Measurements from ENCODE around the gene PEDS1.
"Not testable (repeated sequence)": the region's sequence is repeated elsewhere in the genome, so short reads cannot be mapped to it uniquely, and the experiment has no call there.

The PEDS1 gene

DNA sequence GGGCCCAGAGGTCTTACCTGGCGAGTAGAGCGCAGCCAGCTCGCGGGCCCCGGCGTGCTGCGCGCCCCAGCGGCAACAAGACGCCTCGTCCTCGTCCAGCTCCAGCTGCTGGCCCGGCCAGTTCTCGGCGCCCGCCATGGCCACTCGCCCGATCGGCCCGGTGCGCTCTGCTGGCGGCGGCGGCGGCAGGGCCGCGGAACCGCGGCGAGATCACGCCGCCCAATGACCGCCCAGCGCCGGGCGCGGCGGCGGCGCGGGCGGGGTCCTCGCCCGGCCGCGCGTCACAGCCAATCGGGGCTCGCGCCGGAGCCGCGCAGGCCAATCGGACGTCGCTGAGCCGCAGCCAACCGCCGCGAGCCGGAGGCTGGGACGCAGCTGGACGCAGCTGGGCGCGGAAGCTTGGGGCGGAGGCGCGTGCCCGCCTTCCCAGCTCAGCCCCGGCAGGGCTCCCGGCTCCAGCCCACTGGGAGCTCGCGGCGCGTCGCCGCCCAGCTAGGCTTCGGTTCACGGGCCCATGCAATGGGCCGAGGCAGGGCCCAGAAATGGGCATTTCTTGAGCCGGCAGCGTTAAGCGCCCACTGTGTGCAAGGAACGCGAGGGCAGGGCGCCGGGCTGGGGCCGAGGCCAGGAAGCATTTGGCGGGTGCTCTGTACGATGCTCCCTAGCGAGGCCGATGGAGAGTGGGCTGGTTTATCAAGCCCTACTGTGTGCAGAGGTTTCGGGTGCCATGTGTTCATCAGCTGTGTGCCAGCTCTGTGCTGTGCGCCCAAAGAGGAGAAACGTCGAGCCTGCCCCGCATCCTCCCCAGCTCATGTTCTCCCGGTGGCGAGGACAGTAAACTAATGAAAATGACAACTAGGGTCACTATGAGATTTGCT lies at the start of gene PEDS1:
Gene PEDS1 (minus strand): TSS at position 224 of the 878 bp plus-strand sequence. CDS start 86 bp downstream, at position 138.
- peak; percentile 85 for DNase-seq

DNA sequence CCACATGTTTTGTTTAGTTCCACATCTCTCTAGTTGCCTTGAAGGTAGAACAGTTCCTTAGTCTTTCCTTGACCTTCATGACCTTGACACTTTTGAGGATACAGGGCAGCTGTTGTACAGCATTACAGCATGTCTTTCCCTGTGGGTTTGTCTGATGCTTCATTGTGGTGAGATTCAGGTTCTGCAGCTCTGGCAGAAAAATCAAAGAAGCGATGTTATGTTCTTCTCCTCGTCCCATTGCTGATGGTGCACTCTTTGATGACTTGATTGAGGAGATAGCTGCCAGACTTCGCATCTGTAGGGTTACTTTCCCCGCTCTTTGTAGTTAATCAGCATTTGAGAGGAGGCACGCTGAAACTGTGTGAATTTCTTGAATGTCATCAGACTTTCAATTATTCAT lies 49.2 kb upstream of the PEDS1 start:
- DNase-seq, result no peak

DNA sequence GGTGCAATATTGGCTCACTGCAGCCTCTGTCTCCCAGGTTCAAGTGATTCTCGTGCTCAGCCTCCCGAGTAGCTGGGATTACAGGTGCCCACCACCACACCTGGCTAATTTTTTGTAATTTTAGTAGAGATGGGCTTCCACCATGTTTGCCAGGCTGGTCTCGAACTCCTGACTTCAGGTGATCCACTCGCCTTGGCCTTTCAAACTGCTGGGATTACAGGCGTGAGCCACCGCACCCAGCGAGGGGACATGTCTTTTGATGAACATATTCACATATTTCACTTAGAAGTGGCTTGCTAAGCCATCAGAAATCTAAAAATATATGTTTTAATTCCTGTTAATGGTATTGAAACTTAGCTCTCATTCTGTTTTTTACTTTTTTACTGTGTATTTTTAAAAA lies 48.2 kb upstream of the PEDS1 start:
- DNase-seq, result not testable (repeated sequence)

DNA sequence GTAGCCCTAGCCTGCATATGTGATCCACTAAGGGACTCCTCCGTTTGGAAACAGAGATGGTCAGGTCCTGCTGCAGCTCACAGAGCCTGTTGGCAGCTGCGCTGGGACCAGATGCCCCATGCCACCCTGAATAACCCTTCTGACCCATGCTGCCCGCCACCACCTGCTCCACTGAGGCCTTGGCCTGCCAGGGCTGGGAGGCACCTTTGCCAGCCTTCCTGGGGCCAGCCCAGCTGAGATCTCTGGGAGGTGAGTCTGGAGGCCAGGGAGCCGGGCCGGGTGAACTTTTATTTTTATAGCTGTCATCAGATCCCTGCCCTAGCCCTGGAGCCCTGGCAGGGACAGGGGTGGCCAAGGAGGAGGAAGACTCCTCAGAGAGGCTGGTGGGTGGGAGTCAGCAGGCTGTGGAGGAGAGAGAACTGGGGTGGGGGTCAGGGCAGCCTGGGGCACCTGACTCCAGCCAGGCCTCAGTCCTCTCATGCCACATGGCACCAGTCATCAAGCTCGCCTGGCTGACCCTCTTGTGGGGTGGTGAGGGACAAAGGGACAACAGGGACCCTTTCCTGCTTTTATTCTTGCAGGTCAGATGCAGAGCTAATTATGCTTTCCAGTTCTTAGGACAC lies 47.1 kb upstream of the PEDS1 start:
- no peak for DNase-seq

DNA sequence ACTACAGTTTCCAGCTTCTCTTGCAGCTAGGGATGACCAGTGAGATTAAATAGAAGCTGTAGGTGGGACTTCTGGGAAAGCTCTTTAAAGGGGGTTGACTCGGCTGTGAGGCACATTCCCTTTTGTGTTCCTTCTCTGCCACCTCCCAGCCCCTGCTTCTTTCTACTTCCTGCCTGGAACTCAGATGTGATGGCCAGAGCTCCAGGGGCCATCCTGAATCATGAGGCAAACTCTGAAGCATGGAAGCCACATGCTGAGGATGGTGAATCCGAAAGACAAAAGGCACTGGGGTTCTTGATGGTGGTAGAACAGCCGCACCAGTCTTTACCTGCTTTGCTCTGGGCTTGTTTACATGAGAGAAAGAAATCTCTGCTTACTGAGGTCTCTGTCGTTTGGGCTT lies 46.2 kb upstream of the PEDS1 start:
- DNase-seq, result no peak

DNA sequence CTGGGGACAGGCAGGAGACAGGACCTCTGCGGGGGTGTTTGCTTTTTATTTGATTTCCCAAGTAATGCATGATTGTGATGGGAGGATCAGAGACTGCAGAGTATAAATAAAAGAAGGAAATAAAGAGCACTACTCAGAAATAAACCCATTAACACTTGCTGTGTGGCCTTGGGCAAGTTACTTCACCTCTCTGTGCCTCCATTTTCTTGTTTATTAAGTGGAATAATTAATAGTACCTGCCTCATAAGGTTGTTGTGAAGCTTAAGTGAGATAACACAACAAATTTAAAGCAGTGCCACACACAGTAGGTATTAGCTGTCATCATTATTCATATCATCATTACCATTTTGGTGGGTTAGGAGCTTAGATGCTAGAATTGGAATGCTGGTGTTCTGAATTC lies 45.2 kb upstream of the PEDS1 start:
- DNase-seq, result no peak

DNA sequence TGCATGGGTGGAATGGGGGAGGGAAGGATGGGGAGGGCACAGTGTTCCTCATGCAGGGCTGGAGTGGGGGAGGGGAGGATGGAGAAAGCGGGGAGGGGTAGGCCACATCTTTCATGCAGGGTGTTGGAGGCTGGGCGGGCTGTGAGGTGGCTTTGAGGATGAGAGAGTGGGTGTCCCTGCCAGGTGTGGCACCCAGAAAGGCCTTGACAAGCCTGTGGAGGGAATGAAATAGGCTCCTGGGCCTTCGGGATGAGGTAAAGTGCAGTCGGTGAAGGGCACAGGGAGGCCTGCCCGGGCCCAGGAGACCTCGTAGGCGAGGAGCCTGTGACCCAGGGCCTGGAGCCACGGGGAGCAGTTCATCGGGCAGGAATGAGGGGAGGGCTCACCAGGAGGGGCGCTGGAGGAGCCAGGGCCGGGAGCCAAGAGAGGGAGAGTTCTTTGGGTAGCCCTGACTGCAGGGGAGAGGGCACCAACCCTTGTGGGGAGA lies 44.7 kb upstream of the PEDS1 start:
- DNase-seq, result no peak

DNA sequence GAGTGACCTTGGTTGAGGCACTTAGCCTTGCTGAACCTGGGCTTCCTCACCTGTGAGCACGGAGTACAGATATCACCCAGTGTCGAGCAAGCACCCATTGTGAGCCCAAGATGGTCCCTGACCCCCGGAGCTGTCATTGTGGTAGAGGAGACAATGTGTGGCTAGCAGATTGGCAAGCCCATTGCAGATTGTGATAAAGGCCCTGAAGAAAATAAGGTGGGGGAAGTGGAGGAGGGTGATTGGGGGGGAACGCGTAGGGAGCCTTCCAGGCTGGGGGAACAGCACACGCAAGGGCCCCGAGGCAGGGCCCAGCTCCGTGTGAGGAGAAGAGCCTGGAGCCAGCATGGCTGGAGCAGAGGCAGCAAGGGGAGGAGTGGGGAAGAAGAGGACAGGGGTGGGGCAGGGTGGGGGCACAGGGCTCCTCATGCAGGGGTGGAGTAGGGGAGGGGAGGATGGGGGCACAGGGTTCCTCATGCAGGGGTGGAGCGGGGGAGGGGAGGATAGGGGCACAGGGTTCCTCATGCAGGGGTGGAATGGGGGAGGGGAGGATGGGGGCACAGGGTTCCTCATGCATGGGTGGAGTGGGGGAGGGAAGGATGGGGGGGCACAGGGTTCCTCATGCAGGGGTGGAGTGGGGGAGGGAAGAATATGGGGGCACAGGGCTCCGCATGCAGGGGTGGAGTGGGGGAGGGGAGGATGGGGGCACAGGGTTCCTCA lies 44.1 kb upstream of the PEDS1 start:
- DNase-seq, result no peak

DNA sequence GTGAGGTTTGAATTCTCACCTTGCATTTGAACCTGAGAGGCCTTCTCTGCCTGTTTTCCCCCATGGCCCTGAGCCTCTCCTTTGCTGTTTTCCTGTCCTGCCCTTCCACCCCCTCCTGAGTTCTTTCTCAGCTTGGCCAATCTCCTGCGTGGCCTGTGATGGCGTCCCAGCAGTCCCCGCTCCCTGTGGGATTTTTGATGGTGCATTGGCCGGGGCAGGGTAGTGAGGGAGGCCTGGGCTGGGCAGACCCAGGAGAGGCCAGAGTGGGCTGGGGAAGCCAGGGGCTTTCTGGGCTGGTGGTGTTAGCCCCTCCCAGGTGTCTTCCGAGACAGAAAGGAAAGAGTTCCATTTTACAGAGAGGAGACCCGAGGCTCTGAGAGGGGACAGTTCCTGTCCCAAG lies 43.4 kb upstream of the PEDS1 start:
- no peak for DNase-seq

DNA sequence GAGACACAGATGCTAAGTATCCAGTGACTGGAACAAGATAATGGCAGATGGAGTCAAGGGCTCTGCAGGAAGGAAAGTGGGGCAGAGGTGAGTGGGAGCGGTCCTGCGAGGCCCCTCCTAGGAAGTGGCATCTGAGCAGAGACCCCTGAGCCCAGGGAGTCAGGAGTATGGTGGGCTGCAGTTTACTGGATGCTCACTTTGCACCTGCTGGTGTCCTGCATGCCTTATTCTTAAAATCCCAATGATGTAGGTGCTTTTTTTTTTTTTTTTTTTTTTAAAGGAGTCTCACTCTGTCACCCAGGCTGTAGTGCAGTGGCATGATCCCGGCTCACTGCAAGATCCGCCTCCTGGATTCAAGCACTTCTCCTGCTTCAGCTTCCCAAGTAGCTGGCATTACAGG lies 42.7 kb upstream of the PEDS1 start:
- no peak for DNase-seq

DNA sequence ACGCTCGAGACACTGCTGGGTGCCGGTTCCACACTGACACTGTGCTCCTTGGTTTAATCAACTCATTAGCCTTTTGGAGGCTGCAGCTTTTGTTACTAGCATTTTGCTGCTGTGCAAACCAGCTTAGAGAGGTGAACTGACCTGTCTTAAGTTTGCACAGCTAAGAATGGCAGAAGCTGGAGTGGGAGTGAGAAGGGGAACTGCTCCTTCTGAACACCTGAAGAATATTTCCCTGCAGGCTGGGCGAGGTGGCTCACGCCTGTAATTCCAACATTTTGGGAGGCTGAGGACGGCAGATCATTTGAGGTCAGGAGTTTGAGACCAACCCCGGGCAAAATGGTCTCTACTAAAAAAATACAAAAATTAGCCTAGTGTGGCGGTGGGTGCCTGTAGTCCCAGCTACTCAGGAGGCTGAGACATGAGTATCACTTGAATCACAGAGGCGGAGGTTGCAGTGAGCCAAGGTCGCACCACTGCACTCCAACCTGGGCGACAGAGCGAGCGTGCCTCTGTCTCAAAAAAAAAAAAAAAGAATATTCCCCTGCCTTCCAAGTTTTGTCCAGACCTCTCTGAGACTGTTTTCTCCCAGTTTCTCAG lies 42.1 kb upstream of the PEDS1 start:
- DNase-seq, result no peak

DNA sequence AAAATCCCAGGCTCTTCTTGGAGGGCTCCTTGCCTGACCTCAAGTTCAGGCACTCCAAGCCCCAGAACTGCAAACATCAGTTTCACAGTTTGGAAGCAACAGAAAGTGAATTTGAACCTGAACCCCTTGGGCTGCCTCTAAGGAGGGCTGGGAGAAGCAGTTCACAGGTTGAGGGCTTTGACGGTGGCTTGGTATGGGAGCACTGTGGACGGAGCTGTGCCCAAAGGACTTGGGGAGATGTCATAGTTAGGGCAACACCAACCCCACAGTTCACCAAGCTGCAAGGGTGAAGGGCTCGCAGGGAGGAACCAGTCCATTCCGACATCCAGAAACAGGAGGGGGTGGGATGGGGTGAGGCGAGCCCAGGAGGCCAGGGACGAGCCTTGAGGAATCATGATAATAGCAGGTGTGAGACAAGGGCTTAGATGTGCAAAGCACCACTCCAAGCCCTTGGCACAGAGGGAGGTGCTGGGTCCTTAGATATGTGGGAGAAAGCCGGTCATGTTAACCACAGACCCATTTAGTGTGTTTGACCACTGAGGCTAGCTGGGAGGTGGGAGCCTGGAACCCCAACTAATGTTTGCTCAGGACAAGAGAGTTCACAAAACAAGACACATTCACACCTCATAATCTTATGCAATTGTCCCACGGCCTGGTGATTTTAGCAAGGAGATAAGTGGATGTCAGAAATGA lies 41.5 kb upstream of the PEDS1 start:
- DNase-seq, result no peak

DNA sequence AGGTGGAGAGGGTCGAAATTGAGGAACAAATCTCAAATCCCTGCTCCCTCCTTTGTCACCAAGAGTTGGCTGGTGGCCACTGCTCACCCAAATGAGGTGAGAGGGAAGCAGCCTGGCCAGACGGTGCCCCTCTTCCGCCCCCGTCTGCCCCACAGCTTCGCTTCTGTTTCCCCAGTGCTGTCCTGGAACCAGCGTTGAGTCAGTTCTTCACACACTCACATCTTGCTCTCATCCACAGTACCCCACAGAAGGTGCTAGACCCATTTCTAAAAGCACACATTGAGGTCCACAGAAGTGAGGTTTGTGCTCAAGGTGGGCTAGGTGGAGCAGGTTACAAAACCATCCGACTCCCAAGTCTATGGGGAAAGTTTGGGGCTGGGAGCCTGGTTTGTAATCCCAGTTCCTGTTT lies 40.9 kb upstream of the PEDS1 start:
- no peak for DNase-seq

DNA sequence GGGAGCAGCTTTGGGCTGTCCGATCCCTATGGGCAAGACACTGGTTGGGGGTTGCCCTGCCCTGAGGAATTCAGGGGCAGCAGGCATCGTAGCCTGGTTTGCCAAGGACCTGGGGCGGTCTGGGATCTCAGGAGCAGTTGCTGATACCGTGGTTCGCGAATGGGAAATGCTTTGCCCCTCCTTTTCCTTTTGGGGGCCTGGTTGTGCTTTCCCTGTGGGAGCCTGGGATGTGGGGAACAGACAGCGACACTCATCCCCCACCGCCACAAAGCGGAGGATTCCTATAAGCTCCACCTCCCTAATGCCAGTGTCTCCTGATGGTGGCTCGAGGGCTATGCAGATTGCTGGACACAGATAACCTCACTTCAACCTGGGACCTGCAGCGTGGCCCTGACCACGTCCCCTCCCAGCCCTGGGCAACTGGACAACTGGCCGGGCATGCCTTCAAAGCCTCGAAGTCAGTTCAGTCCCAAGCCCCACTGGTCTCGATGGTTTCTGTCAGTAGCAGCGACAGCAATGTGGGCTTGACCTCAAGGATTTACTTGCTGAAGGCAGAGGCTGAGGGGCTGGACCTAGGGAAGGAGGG lies 40.4 kb upstream of the PEDS1 start:
- DNase-seq, result no peak

DNA sequence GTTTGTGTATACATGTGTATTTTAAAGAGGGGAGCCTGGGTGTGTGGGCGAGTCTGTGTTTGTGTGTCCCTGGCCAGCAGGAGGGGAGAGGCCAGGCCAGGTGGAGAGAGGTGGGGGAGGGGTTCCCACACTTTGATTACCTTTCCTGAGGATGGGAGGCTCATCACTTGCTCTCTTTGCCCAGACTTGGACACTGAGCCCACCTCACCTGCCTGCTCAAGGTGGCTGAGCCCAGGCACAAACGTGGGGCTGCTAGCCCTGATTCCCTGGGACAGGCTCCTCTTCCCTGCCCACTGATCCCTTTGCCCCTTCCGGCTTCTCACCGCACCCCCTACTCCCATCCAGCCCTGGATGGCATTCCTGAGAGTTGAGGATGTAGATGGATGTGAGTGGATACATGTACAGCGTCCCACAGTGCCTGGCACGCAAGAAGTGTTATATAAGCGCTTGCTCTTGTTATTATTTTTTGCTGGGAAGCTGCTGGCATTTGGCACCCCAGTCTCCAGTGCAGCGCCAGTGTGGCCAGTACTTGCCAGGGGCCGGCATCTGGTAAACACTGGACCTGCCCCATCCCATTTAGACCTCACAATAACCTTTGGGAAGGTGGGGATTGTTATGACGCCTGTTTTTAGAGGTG lies 39.8 kb upstream of the PEDS1 start:
- DNase-seq, result no peak

DNA sequence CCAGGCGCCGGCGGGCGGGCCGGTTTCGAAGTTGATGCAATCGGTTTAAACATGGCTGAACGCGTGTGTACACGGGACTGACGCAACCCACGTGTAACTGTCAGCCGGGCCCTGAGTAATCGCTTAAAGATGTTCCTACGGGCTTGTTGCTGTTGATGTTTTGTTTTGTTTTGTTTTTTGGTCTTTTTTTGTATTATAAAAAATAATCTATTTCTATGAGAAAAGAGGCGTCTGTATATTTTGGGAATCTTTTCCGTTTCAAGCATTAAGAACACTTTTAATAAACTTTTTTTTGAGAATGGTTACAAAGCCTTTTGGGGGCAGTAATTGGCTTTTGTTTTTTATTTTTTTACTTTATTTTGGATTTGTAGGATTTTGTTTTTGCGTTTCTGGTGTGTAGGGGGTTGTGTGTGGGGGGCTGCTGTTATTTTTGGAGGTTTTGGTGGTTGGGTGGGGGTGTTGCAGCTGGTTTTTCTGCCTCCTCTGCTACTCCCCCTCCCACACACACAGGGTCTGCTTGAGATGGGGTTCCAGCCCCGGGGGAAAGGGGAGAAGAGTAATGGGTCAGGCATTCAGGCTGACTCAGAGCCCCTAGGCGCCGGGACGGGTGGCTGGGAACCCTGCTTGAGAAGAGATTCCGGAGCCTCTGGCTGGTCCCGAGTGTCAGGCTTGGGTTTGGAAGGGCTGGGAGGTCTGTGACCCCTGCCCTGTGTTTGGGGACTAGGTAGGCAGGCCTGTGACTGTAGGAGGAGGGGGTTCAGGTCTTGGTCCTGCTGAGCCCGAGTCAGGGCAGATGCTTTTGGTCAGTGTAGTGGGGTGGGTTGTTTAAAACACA lies 39.1 kb upstream of the PEDS1 start:
- DNase-seq, result peak; percentile 64

DNA sequence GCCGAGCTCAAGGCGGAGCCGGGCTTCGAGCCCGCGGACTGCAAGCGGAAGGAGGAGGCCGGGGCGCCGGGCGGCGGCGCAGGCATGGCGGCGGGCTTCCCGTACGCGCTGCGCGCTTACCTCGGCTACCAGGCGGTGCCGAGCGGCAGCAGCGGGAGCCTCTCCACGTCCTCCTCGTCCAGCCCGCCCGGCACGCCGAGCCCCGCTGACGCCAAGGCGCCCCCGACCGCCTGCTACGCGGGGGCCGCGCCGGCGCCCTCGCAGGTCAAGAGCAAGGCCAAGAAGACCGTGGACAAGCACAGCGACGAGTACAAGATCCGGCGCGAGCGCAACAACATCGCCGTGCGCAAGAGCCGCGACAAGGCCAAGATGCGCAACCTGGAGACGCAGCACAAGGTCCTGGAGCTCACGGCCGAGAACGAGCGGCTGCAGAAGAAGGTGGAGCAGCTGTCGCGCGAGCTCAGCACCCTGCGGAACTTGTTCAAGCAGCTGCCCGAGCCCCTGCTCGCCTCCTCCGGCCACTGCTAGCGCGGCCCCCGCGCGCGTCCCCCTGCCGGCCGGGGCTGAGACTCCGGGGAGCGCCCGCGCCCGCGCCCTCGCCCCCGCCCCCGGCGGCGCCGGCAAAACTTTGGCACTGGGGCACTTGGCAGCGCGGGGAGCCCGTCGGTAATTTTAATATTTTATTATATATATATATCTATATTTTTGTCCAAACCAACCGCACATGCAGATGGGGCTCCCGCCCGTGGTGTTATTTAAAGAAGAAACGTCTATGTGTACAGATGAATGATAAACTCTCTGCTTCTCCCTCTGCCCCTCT lies 38.2 kb upstream of the PEDS1 start:
- DNase-seq, result peak; percentile 54

DNA sequence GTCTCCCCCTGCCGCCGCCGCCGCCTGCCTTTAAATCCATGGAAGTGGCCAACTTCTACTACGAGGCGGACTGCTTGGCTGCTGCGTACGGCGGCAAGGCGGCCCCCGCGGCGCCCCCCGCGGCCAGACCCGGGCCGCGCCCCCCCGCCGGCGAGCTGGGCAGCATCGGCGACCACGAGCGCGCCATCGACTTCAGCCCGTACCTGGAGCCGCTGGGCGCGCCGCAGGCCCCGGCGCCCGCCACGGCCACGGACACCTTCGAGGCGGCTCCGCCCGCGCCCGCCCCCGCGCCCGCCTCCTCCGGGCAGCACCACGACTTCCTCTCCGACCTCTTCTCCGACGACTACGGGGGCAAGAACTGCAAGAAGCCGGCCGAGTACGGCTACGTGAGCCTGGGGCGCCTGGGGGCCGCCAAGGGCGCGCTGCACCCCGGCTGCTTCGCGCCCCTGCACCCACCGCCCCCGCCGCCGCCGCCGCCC lies 37.6 kb upstream of the PEDS1 start:
- DNase-seq, result peak; percentile 52

DNA sequence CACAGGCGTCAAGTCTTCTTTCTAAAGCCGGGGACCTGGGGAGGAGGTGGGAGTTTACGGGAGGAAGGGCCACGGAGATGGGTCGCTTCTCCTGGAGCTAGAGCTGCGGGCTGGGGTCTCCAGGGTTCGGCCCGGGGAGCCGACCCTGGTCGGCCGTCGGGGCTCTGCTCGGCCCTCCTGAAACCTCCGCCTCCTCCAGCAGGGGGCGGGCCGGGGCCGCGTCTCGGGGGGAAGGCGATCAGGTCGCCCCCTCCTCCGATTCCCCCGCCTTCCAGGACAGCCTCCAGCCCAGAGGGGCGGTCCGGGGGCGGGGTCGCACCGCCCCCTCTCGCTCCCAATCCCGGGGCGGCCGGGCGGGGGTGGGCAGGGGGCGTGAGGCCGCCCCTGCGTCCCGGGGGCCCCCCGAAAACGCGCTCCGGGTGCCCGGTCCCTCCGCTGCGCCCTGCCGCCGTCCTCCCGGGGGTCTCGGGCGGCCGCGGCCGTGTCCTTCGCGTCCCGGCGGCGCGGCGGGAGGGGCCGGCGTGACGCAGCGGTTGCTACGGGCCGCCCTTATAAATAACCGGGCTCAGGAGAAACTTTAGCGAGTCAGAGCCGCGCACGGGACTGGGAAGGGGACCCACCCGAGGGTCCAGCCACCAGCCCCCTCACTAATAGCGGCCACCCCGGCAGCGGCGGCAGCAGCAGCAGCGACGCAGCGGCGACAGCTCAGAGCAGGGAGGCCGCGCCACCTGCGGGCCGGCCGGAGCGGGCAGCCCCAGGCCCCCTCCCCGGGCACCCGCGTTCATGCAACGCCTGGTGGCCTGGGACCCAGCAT lies 36.9 kb upstream of the PEDS1 start, which contains the start of gene CEBPB:
Gene CEBPB (plus strand): TSS at position 580 of the 814 bp plus-strand sequence. CDS start 204 bp downstream, at position 784.
- DNase-seq, result peak; percentile 77

Measured in NCI-H1105 treated with DMSO at 0.1 percent for 48 hours (cell line).